H9 (cell line): ENCODE measurements around the gene AGTRAP. TPM values are rescaled to one million over a fixed set of nuclear protein-coding genes. Genes with fewer than 3 reads are reported as not detected.

ENCODE experiments used
- DNase-seq: peaks from one replicate; pipeline ENCODE4 v3.0.0-alpha.2; 2017
- H2AFZ ChIP-seq: one replicate; pipeline ENCODE4 v1.6.1; 2013; ENCODE audit warnings: mild to moderate bottlenecking, low read length, control low read depth, moderate library complexity
- H2AK5ac ChIP-seq: 2 replicates; pipeline ENCODE4 v1.6.1; 2013; ENCODE audit warnings: low read length, control low read depth, mixed read lengths; ENCODE audit not compliant: insufficient read length
- H2BK120ac ChIP-seq: one replicate; pipeline ENCODE4 v1.6.1; 2013; ENCODE audit warnings: low read depth, mild to moderate bottlenecking, low read length, control low read depth, inconsistent platforms; ENCODE audit not compliant: poor library complexity, severe bottlenecking
- H2BK12ac ChIP-seq: 2 replicates; pipeline ENCODE4 v1.6.1; 2013; ENCODE audit warnings: low read length, control low read depth, mixed read lengths, low read depth; ENCODE audit not compliant: insufficient read length
- H2BK15ac ChIP-seq: 2 replicates; pipeline ENCODE4 v1.6.1; 2013; ENCODE audit warnings: low read depth, low read length, control low read depth
- H2BK20ac ChIP-seq: one replicate; pipeline ENCODE4 v1.6.1; 2013; ENCODE audit warnings: low read depth, mild to moderate bottlenecking, low read length, control low read depth, inconsistent platforms; ENCODE audit not compliant: poor library complexity, severe bottlenecking
- H2BK5ac ChIP-seq: 2 replicates; pipeline ENCODE4 v1.6.1; 2013; ENCODE audit warnings: low read length, control low read depth, mixed read lengths; ENCODE audit not compliant: insufficient read length
- H3K14ac ChIP-seq: 2 replicates; pipeline ENCODE4 v1.6.1; 2013; ENCODE audit warnings: low read length, control low read depth; ENCODE audit not compliant: insufficient read depth
- H3K18ac ChIP-seq: 2 replicates; pipeline ENCODE4 v1.6.1; 2013; ENCODE audit warnings: low read depth, mild to moderate bottlenecking, mixed read lengths, low read length, control low read depth; ENCODE audit not compliant: insufficient read length
- H3K23ac ChIP-seq: 2 replicates; pipeline ENCODE4 v1.6.1; 2013; ENCODE audit warnings: low read length, control low read depth, mixed read lengths, low read depth; ENCODE audit not compliant: insufficient read length
- H3K23me2 ChIP-seq: 2 replicates; pipeline ENCODE4 v1.6.1; 2013; ENCODE audit warnings: low read depth, mild to moderate bottlenecking, mixed read lengths, low read length, control low read depth; ENCODE audit not compliant: insufficient read length, poor library complexity, severe bottlenecking
- H3K27ac ChIP-seq: 2 replicates; pipeline ENCODE4 v1.5.1; 2013; ENCODE audit warnings: low read length, control low read depth, mixed read lengths, low read depth; ENCODE audit not compliant: insufficient read length
- H3K27me3 ChIP-seq: 2 replicates; pipeline ENCODE4 v1.6.1; 2013; ENCODE audit warnings: low read length, control low read depth, inconsistent platforms; ENCODE audit not compliant: insufficient read depth
- H3K4ac ChIP-seq: 2 replicates; pipeline ENCODE4 v1.6.1; 2013; ENCODE audit warnings: low read depth, mild to moderate bottlenecking, control low read depth, inconsistent platforms, low read length, moderate library complexity
- H3K4me1 ChIP-seq: 2 replicates; pipeline ENCODE4 v1.6.1; 2013; ENCODE audit warnings: low read length, control low read depth, inconsistent platforms; ENCODE audit not compliant: insufficient read depth
- H3K4me2 ChIP-seq: 2 replicates; pipeline ENCODE4 v1.6.1; 2013; ENCODE audit warnings: low read length, control low read depth, mixed read lengths; ENCODE audit not compliant: insufficient read length, insufficient read depth
- H3K56ac ChIP-seq: 2 replicates; pipeline ENCODE4 v1.6.1; 2013; ENCODE audit warnings: low read depth, mild to moderate bottlenecking, mixed read lengths, low read length, control low read depth; ENCODE audit not compliant: insufficient read length
- H3K79me1 ChIP-seq: 2 replicates; pipeline ENCODE4 v1.6.1; 2013; ENCODE audit warnings: low read depth, mild to moderate bottlenecking, moderate library complexity, low read length, control low read depth, inconsistent platforms; ENCODE audit not compliant: insufficient read depth, poor library complexity, severe bottlenecking
- H3K79me2 ChIP-seq: 2 replicates; pipeline ENCODE4 v1.6.1; 2013; ENCODE audit warnings: low read length, control low read depth, inconsistent platforms; ENCODE audit not compliant: insufficient read depth
- H3K9ac ChIP-seq: 2 replicates; pipeline ENCODE4 v1.6.1; 2013; ENCODE audit warnings: low read length, control low read depth, mixed read lengths; ENCODE audit not compliant: insufficient read length; ENCODE audit errors: extremely low read depth
- H3K9me3 ChIP-seq: one replicate; pipeline ENCODE4 v1.6.1; 2013; ENCODE audit warnings: low read depth, low read length, inconsistent platforms; ENCODE audit not compliant: control insufficient read depth
- H3T11ph ChIP-seq: one replicate; pipeline ENCODE4 v1.6.1; 2013; ENCODE audit warnings: mild to moderate bottlenecking, low read length, control low read depth, inconsistent platforms
- H4K20me1 ChIP-seq: one replicate; pipeline ENCODE4 v1.6.1; 2013; ENCODE audit not compliant: control insufficient read depth, insufficient read length, insufficient read depth
- H4K5ac ChIP-seq: 2 replicates; pipeline ENCODE4 v1.6.1; 2013; ENCODE audit warnings: low read depth, mild to moderate bottlenecking, mixed read lengths, low read length, control low read depth; ENCODE audit not compliant: insufficient read length
- H4K8ac ChIP-seq: replicated peaks from 2 replicates; pipeline ENCODE4 v1.6.1; 2013; ENCODE audit warnings: low read length, control low read depth, mixed read lengths, low read depth; ENCODE audit not compliant: insufficient read length
- H4K91ac ChIP-seq: 2 replicates; pipeline ENCODE4 v1.6.1; 2013; ENCODE audit warnings: low read depth, mild to moderate bottlenecking, moderate library complexity, mixed read lengths, low read length, control low read depth; ENCODE audit not compliant: insufficient read length
- H3K27ac Mint-ChIP-seq, 3 experiments: 2 replicates in 2 of 3; 3 replicates in 1 of 3; pipeline ENCODE4 v1.8.0; 2020 to 2021; ENCODE audit warnings: mixed read lengths in 3 of 3, mild to moderate bottlenecking in 1 of 3, moderate library complexity in 1 of 3
- H3K27me3 Mint-ChIP-seq: 2 replicates; pipeline ENCODE4 v1.8.0; 2021; ENCODE audit warnings: low read depth, mild to moderate bottlenecking, moderate library complexity, mixed read lengths
- H3K36me3 Mint-ChIP-seq, 3 experiments: 2 replicates in 2 of 3; 3 replicates in 1 of 3; pipeline ENCODE4 v1.8.0; 2020 to 2021; ENCODE audit warnings: low read depth in 3 of 3, mixed read lengths in 3 of 3; ENCODE audit not compliant: insufficient read depth in 1 of 3
- H3K4me1 Mint-ChIP-seq, 2 experiments: 2 replicates each; pipeline ENCODE4 v1.8.0; 2020; ENCODE audit warnings: mixed read lengths in 2 of 2
- H3K4me3 Mint-ChIP-seq, 2 experiments: 2 replicates in 1 of 2; 3 replicates in 1 of 2; pipeline ENCODE4 v1.8.0; 2020 to 2021; ENCODE audit warnings: mild to moderate bottlenecking in 2 of 2, mixed read lengths in 2 of 2, moderate library complexity in 1 of 2
- H3K9me3 Mint-ChIP-seq, 2 experiments: 2 replicates in 1 of 2; 3 replicates in 1 of 2; pipeline ENCODE4 v1.8.0; 2020; ENCODE audit warnings: mild to moderate bottlenecking in 2 of 2, mixed read lengths in 2 of 2, moderate library complexity in 1 of 2
- CTCF ChIP-seq: fragments of 200-600 bp; sonication (generic); conservative IDR thresholded peaks from 3 replicates; pipeline ENCODE4 v1.8.0; 2021; ENCODE audit warnings: antibody characterized with exemption, mild to moderate bottlenecking
- WGBS: extraction: QIAGEN DNeasy Blood & Tissue Kit; methylation state at CpG from one replicate; pipeline ENCODE4 v1.1.7; 2013; ENCODE audit warnings: missing lambda C conversion rate, low lambda C conversion rate, mixed read lengths; ENCODE audit not compliant: insufficient read length; ENCODE audit errors: extremely low coverage; 5-methylcytosine and 5-hydroxymethylcytosine counted together
- total RNA-seq: library from RNA; stranded (reverse); gene quantifications from 2 replicates; pipeline ENCODE4 v1.2.1, GENCODE V29; 2021

The AGTRAP gene
- total RNA-seq, 1 experiment from 2014 or later = 60.9 TPM

DNA sequence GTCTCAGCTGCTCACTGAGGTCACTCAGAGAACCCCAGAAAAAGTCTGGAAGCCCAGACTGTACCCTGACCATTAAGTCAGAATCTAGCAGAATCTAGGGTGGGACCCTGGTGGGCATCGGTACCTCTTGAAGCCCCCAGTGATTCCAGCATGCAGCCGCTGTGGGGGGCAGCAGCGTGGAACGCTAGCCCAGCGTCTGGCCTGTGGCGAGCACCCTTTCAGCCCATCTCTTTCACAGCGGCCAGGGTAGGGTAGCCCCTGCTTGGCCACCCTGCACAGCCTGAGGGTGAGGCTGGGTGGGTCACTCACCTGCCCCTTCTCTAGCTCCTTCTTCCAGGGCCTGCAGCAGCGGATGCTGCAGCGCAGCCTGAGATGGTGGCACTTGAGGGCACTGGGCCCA, 42.4 kb downstream of the AGTRAP start:
- Histone ChIP-seq H4K5ac (no peak overlapping the region), H2AK5ac (no peak overlapping the region), H3K9me3 (no peaks in the 10 kb centered on the region), H3K23me2 (no peaks in the 10 kb centered on the region), H4K91ac (no peak overlapping the region), H3K4me1 (no peaks in the 10 kb centered on the region), H3K79me2 (no peaks in the 10 kb centered on the region), H3K4ac (no peak overlapping the region), H3K9ac (no peak overlapping the region), H3K27me3 (no peaks in the 10 kb centered on the region), H2BK12ac (no peak overlapping the region), H3K27ac (no peak overlapping the region), H4K8ac (no peak overlapping the region), H3K4me2 (no peak overlapping the region), H2BK120ac (no peak overlapping the region), H3T11ph (no peak overlapping the region), H3K23ac (no peak overlapping the region), H2BK20ac (no peak overlapping the region), H2BK15ac (no peak overlapping the region), H3K18ac (no peak overlapping the region), H2AFZ (no peak overlapping the region), H3K79me1 (no peaks in the 10 kb centered on the region), H4K20me1 (no peaks in the 10 kb centered on the region), H3K14ac (no peak overlapping the region), H3K56ac (no peak overlapping the region), H2BK5ac (no peak overlapping the region)
- Mint-ChIP-seq H3K9me3 (no peaks in the 10 kb centered on the region), H3K27me3 (peaks cover 3% of the 10 kb centered on the region; the same call in 1 of the 2 replicates), H3K27ac (no peak overlapping the region), H3K4me3 (no peak overlapping the region), H3K36me3 (no peaks in the 10 kb centered on the region), H3K4me1 (no peaks in the 10 kb centered on the region)
- no CpG with 5 or more reads among the region's 9 CpGs for WGBS
- no peak for TF ChIP-seq CTCF
- no peak for DNase-seq
